AG09319 (cell line): Measurements from ENCODE around the gene PCP4L1.

Source experiments
- DNase-seq: peaks from one replicate; pipeline ENCODE4 v3.0.0-alpha.2; 2010; ENCODE audit warnings: low read depth; ENCODE audit errors: extremely low read depth
- TF ChIP-seq, protein P1 (sequence below): IDR thresholded peaks from 2 replicates; pipeline ENCODE4 v1.5.1; 2011; ENCODE audit warnings: low read depth, mild to moderate bottlenecking, inconsistent platforms, low read length, moderate library complexity

PCP4L1 gene

DNA sequence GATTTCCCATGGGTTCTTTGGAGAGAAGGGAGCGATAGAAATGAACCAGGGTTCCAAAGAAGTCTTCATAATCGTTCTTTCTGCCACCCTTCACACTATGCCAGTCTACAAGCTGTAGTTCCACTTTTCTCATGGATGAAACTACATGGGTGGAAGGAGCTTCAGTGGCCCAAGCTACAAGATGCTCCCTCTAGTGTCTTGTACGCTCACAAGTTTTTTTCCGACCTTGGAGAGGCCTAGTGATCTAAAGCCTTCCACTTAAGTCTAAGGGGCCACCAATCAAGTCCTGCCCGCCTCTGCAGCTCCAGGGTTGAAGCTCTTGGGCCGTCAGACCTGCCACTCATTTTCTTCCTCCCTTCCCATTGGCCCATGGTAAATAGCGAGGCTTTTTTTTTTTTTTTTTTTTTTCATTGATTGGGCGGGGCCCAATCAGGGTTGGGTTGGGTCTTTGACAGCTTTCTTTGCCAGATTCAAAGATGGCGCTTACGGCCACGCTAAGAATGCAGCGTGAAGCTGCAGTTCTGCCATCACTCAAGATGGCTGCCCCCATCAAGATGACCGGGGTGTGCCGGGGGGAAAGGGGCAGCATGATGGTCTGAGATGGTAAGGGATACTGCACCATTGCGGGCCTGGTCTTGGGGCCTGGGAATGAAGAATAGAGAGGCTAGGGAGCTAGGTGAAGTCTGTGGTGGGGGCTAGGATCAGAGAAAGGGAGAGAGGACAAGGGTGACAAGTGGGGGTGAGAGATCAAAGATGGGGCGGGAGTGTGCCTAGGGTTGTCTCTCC, 32.8 kb upstream of the PCP4L1 start, which contains the start of gene TOMM40L:
Gene TOMM40L (plus strand): TSS at position 527 of the 786 bp plus-strand sequence. CDS start 430 bp downstream, outside the sequence.
- TF ChIP-seq, protein P1, sequence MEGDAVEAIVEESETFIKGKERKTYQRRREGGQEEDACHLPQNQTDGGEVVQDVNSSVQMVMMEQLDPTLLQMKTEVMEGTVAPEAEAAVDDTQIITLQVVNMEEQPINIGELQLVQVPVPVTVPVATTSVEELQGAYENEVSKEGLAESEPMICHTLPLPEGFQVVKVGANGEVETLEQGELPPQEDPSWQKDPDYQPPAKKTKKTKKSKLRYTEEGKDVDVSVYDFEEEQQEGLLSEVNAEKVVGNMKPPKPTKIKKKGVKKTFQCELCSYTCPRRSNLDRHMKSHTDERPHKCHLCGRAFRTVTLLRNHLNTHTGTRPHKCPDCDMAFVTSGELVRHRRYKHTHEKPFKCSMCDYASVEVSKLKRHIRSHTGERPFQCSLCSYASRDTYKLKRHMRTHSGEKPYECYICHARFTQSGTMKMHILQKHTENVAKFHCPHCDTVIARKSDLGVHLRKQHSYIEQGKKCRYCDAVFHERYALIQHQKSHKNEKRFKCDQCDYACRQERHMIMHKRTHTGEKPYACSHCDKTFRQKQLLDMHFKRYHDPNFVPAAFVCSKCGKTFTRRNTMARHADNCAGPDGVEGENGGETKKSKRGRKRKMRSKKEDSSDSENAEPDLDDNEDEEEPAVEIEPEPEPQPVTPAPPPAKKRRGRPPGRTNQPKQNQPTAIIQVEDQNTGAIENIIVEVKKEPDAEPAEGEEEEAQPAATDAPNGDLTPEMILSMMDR, result peak; percentile 73
- DNase-seq, result peak; percentile 100

GRCh38 chr1:161226320-161226711, 32.2 kb upstream of the PCP4L1 start:
- TF ChIP-seq, protein P1, result no peak
- no peak for DNase-seq

- no peak for DNase-seq
- TF ChIP-seq, protein P1, result no peak
These were observed 31.8 kb upstream of the PCP4L1 start for GRCh38 chr1:161226759-161227158.

GRCh38 chr1:161227196-161227871, 31.2 kb upstream of the PCP4L1 start:
- DNase-seq, result peak; percentile 52
- TF ChIP-seq, protein P1, result peak; percentile 77

GRCh38 chr1:161228032-161228431, 30.5 kb upstream of the PCP4L1 start:
- TF ChIP-seq, protein P1, result no peak
- no peak for DNase-seq

DNA sequence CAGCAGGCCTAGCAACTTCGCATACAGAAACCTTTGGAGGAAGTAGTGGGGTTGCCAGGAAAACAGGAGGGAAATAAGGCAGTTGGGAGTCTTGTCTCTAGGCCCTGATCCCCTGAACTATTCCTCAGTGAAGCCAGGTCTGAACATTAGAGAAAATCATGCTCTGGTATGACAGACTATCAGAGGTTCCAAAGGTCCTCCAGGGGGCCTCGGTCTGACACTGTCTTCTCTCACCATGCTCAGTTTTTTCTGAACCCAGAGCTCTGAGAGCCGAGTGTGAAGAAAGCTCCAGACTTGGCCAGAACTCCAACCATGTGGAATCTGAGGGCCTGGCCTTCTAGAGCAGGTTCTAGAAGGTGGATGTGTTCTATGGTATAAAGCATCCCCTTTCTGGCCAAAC, 28.6 kb upstream of the PCP4L1 start:
- DNase-seq, result no peak
- TF ChIP-seq, protein P1, result no peak

GRCh38 chr1:161230762-161231161, 27.8 kb upstream of the PCP4L1 start:
- TF ChIP-seq, protein P1, result no peak
- DNase-seq, result no peak
